Suprapubic skin (tissue), 4 donors: ENCODE measurements around the gene KTN1. TPM values are rescaled to one million over a fixed set of nuclear protein-coding genes. Genes with fewer than 3 reads are reported as not detected.

Experiments used
- DNase-seq, 2 donors: peaks; one replicate each; pipeline ENCODE4 v3.0.0-alpha.2; 2019; ENCODE audit warnings: low spot score in 2 of 2
- H3K27ac ChIP-seq: fragments of 200-600 bp; sonication (generic); one replicate; pipeline ENCODE4 v1.5.1; 2019
- H3K27me3 ChIP-seq: fragments of 200-600 bp; sonication (generic); one replicate; pipeline ENCODE4 v1.5.1; 2019
- H3K36me3 ChIP-seq: fragments of 200-600 bp; sonication (generic); one replicate; pipeline ENCODE4 v1.5.1; 2019
- H3K4me1 ChIP-seq: fragments of 200-600 bp; sonication (generic); one replicate; pipeline ENCODE4 v1.5.1; 2019
- H3K4me3 ChIP-seq: fragments of 200-600 bp; sonication (generic); one replicate; pipeline ENCODE4 v1.5.1; 2019; ENCODE audit warnings: mild to moderate bottlenecking
- H3K9me3 ChIP-seq: fragments of 200-600 bp; sonication (generic); one replicate; pipeline ENCODE4 v1.5.1; 2019
- CTCF ChIP-seq, 2 donors: fragments of 200-600 bp in 1 of 2; fragments of 450-650 bp in 1 of 2; sonication (generic) in 1 of 2; IDR thresholded peaks; one replicate each; pipeline ENCODE4 v1.5.1; 2016 to 2019; ENCODE audit warnings: antibody characterized with exemption in 2 of 2, mild to moderate bottlenecking in 1 of 2, moderate library complexity in 1 of 2
- EP300 ChIP-seq: sonication (generic); formaldehyde crosslinking; IDR thresholded peaks from one replicate; pipeline ENCODE4 v1.6.1; 2017; ENCODE audit warnings: antibody characterized with exemption
- POLR2A ChIP-seq, 2 donors: fragments of 450-650 bp; IDR thresholded peaks; one replicate each; pipeline ENCODE4 v1.6.1; 2017; ENCODE audit warnings: antibody characterized with exemption in 2 of 2, mild to moderate bottlenecking in 2 of 2, moderate library complexity in 2 of 2
- POLR2AphosphoS5 ChIP-seq, 3 donors: sonication (generic); formaldehyde crosslinking; IDR thresholded peaks; one replicate each; pipeline ENCODE4 v1.6.1; 2017; ENCODE audit warnings: antibody characterized with exemption in 3 of 3
- WGBS: methylation state at CpG from one replicate; pipeline ENCODE4 v1.1.5; 2018; 5-methylcytosine and 5-hydroxymethylcytosine counted together
- total RNA-seq, 4 donors: library from RNA; depleted of rRNA; stranded (reverse); fragments of >200 nt; gene quantifications; one replicate each; pipeline ENCODE4 v1.1.0, GENCODE V29; 2016

KTN1 gene
- total RNA-seq, 4 donors from 2014 or later = 89.7 to 147 (median 114) TPM

- H3K4me3 ChIP-seq = no peak overlapping the region
- H3K4me1 ChIP-seq = no peaks in the 10 kb centered on the region
- no peak overlapping the region for H3K27ac ChIP-seq
- H3K36me3 ChIP-seq = peaks cover 55% of the 10 kb centered on the region
- no peak for DNase-seq
- TF ChIP-seq POLR2A (IDR thresholded peaks at IDR 0.05) (no peak), CTCF (IDR thresholded peaks at IDR 0.05) (no peak), EP300 (no peak), POLR2AphosphoS5 (IDR thresholded peaks at IDR 0.05) (no peak)
- no peaks in the 10 kb centered on the region for H3K27me3 ChIP-seq
- H3K9me3 ChIP-seq = no peaks in the 10 kb centered on the region
Observed at GRCh38 chr14:55641290-55641689, 61.3 kb downstream of the KTN1 start.

GRCh38 chr14:55641954-55642353, 61.9 kb downstream of the KTN1 start:
- TF ChIP-seq EP300 (no peak), POLR2AphosphoS5 (IDR thresholded peaks at IDR 0.05) (no peak), CTCF (IDR thresholded peaks at IDR 0.05) (no peak), POLR2A (IDR thresholded peaks at IDR 0.05) (no peak)
- Histone ChIP-seq H3K27me3 (no peaks in the 10 kb centered on the region), H3K4me3 (no peak overlapping the region), H3K9me3 (no peaks in the 10 kb centered on the region), H3K27ac (no peak overlapping the region), H3K36me3 (peaks cover 49% of the 10 kb centered on the region), H3K4me1 (no peaks in the 10 kb centered on the region)
- DNase-seq = no peak

- no peak overlapping the region for H3K4me3 ChIP-seq
- H3K9me3 ChIP-seq = no peaks in the 10 kb centered on the region
- peaks cover 46% of the 10 kb centered on the region for H3K36me3 ChIP-seq
- H3K27ac ChIP-seq = no peak overlapping the region
- no peak for DNase-seq
- H3K4me1 ChIP-seq = no peaks in the 10 kb centered on the region
- no peak for TF ChIP-seq POLR2AphosphoS5 (IDR thresholded peaks at IDR 0.05)
- TF ChIP-seq POLR2A (IDR thresholded peaks at IDR 0.05) = no peak
- no peak for TF ChIP-seq CTCF (IDR thresholded peaks at IDR 0.05)
- TF ChIP-seq EP300 = no peak
- WGBS = 50% methylated on average over 1 of the region's 1 CpG
- no peaks in the 10 kb centered on the region for H3K27me3 ChIP-seq
Observed at GRCh38 chr14:55645145-55645544, 65.1 kb downstream of the KTN1 start.

- H3K27ac ChIP-seq = no peak overlapping the region
- H3K4me1 ChIP-seq = no peaks in the 10 kb centered on the region
- no peaks in the 10 kb centered on the region for H3K27me3 ChIP-seq
- TF ChIP-seq POLR2A (IDR thresholded peaks at IDR 0.05) (no peak), CTCF (IDR thresholded peaks at IDR 0.05) (no peak)
- no peak overlapping the region for H3K4me3 ChIP-seq
- peaks cover 46% of the 10 kb centered on the region for H3K36me3 ChIP-seq
- no peak for DNase-seq
- H3K9me3 ChIP-seq = no peaks in the 10 kb centered on the region
- WGBS = 96% methylated on average over 2 of the region's 2 CpGs
Observed at GRCh38 chr14:55645845-55646832, 66.1 kb downstream of the KTN1 start.

- TF ChIP-seq CTCF (IDR thresholded peaks at IDR 0.05) (no peak), POLR2AphosphoS5 (IDR thresholded peaks at IDR 0.05) (no peak), EP300 (no peak), POLR2A (IDR thresholded peaks at IDR 0.05) (no peak)
- Histone ChIP-seq H3K27ac (no peak overlapping the region), H3K9me3 (no peaks in the 10 kb centered on the region), H3K27me3 (no peaks in the 10 kb centered on the region), H3K36me3 (peaks cover 71% of the 10 kb centered on the region), H3K4me1 (no peaks in the 10 kb centered on the region), H3K4me3 (no peak overlapping the region)
- 78% methylated on average over 1 of the region's 1 CpG for WGBS
- DNase-seq = no peak
Observed at GRCh38 chr14:55650992-55651391, 71.0 kb downstream of the KTN1 start.
